ENCODE results near the gene DNAAF8.

- TF ChIP-seq RAD21 (conservative IDR thresholded peaks at IDR 0.05) (no peak), EZH2 (IDR thresholded peaks at IDR 0.05; ENCODE audit: borderline replicate concordance, insufficient read depth, low read length, poor library complexity, severe bottlenecking) (no peak), REST (IDR thresholded peaks at IDR 0.05; ENCODE audit: borderline replicate concordance) (no peak), POLR2AphosphoS5 (IDR thresholded peaks at IDR 0.05) (no peak), MXI1 (conservative IDR thresholded peaks at IDR 0.05; ENCODE audit: poor library complexity, severe bottlenecking) (no peak), SMC3 (conservative IDR thresholded peaks at IDR 0.05; ENCODE audit: poor library complexity) (no peak)
- TF ChIP-seq, protein P1, sequence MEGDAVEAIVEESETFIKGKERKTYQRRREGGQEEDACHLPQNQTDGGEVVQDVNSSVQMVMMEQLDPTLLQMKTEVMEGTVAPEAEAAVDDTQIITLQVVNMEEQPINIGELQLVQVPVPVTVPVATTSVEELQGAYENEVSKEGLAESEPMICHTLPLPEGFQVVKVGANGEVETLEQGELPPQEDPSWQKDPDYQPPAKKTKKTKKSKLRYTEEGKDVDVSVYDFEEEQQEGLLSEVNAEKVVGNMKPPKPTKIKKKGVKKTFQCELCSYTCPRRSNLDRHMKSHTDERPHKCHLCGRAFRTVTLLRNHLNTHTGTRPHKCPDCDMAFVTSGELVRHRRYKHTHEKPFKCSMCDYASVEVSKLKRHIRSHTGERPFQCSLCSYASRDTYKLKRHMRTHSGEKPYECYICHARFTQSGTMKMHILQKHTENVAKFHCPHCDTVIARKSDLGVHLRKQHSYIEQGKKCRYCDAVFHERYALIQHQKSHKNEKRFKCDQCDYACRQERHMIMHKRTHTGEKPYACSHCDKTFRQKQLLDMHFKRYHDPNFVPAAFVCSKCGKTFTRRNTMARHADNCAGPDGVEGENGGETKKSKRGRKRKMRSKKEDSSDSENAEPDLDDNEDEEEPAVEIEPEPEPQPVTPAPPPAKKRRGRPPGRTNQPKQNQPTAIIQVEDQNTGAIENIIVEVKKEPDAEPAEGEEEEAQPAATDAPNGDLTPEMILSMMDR (IDR thresholded peaks at IDR 0.05; ENCODE audit: poor library complexity, severe bottlenecking): no peak
These were observed 5.7 kb upstream of the DNAAF8 start for GRCh38 chr16:4728676-4729075.
